ENCODE measurements around the gene CCDC136.

GRCh38 chr7:128858380-128859231 lies 66.8 kb downstream of the CCDC136 start:
- TF ChIP-seq EGR1 (IDR thresholded peaks at IDR 0.05), result no peak
- no peak for TF ChIP-seq FOXM1 (IDR thresholded peaks at IDR 0.05; ENCODE audit: borderline replicate concordance, low read depth)
- TF ChIP-seq TEAD4 (IDR thresholded peaks at IDR 0.05), result no peak
- TF ChIP-seq MAX (IDR thresholded peaks at IDR 0.05), result no peak
- no peak for TF ChIP-seq TCF12 (IDR thresholded peaks at IDR 0.05; ENCODE audit: low read depth)
- no peak for TF ChIP-seq NFIC (IDR thresholded peaks at IDR 0.05)
- no peak for TF ChIP-seq CEBPB (IDR thresholded peaks at IDR 0.05)
